Stomach (tissue), 4 donors: Measurements from ENCODE around the gene ABHD12B.

Source experiments
- CTCF ChIP-seq, 7 experiments: fragments of 450-650 bp in 4 of 7; fragments of 200-600 bp in 3 of 7; sonication (generic) in 3 of 7; IDR thresholded peaks; one replicate each; pipeline ENCODE4 v1.5.1; 2016 to 2019; ENCODE audit warnings: antibody characterized with exemption in 7 of 7, control low read depth in 2 of 7, mild to moderate bottlenecking in 1 of 7
- POLR2A ChIP-seq, 4 donors: fragments of 450-650 bp; IDR thresholded peaks; one replicate each; pipeline ENCODE4 v1.6.1; 2016; ENCODE audit warnings: antibody characterized with exemption in 4 of 4, control low read depth in 2 of 4, mild to moderate bottlenecking in 1 of 4, moderate library complexity in 1 of 4

GRCh38 chr14:50854521-50854920, 17.3 kb upstream of the ABHD12B start:
- TF ChIP-seq POLR2A (IDR thresholded peaks at IDR 0.05) (no peak), CTCF (IDR thresholded peaks at IDR 0.05) (no peak)
